ENCODE measurements around the gene GAS7.
"Not testable (repeated sequence)": the region's sequence is repeated elsewhere in the genome, so short reads cannot be mapped to it uniquely, and the experiment has no call there.

Gene GAS7

DNA sequence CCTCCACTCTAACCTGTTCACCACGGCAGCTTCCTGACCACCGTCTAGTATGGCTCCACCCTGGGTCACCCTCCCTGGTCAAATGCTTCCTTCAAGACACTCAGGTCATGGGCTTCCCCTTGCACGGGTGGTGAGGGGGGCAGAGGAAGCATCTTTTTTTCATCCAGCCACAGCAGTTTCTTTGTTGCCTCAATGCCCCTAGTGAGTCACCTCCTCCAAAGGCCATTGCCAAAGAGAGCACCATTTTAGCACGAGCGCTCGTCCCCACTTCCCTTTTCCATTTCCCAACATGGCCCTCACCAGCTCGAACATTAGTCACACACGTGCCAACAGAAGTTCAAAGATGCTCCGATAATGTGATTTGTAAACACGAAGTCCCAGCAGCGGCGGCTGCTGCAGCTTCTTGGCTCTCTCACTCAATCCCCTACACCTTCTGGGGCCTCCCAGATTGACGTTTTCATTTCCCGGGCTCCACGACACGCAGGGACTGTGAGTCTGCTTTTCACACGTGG is 134.6 kb downstream of the GAS7 start:
- no peak for DNase-seq (ENCODE audit: low read depth)
- H3K9ac ChIP-seq (ENCODE audit: low read length) = no peak overlapping the region

DNA sequence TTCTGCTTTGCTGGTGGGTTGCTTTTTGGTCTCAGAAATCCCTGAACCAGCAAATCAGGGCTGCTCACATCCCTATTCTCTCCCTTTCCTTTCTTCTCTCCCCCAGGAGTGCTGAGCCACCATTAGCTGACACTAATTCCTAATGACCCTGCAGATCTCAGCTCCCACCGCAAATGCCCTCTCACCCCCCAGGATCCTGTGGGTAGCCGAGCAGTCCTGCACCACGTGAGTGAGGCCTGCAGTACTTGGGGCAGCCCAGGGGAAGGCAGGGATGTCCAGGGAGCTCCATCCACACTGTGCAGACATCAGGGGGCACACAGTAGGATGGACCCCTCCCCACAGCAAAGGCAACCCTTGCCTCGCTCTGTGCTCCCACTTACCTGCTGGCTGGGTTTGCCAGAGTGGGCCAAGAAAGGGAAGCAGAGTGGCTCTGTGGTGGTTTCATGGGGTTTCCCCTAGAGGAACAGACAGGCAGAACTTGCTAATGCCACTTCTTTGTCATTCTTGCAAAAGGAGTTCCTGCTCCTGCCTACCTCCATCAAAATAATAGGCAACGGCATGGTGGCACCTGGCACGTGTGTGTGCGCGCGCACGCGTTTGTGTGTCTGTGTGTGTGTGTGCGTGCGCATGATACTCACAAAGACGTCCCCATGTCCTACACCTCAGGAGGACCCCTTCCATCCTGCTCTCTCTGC is 135.6 kb downstream of the GAS7 start:
- Histone ChIP-seq H3K4me1 (ENCODE audit: control insufficient read depth, insufficient read depth, low read length) (peaks cover 28% of the 10 kb centered on the region), H3K36me3 (ENCODE audit: control insufficient read depth, insufficient read depth, low read length, severe bottlenecking) (no peaks in the 10 kb centered on the region), H3K27me3 (replicated peaks; ENCODE audit: control insufficient read depth, insufficient read depth, low read length) (no peaks in the 10 kb centered on the region), H3K4me3 (ENCODE audit: low read length) (no peak overlapping the region), H3K9ac (ENCODE audit: low read length) (no peak overlapping the region), H3K9me3 (ENCODE audit: control insufficient read depth, low read length) (peaks cover 5% of the 10 kb centered on the region)
- no peak for DNase-seq (ENCODE audit: low read depth)

More for the DNA sequence above, 134.6 kb downstream of the GAS7 start:
- H3K4me3 ChIP-seq (ENCODE audit: low read length) = no peak overlapping the region
- H3K36me3 ChIP-seq (ENCODE audit: control insufficient read depth, insufficient read depth, low read length, severe bottlenecking) = no peaks in the 10 kb centered on the region
- H3K9me3 ChIP-seq (ENCODE audit: control insufficient read depth, low read length) = peaks cover 5% of the 10 kb centered on the region
- H3K27me3 ChIP-seq (replicated peaks; ENCODE audit: control insufficient read depth, insufficient read depth, low read length) = no peaks in the 10 kb centered on the region
- peaks cover 24% of the 10 kb centered on the region for H3K4me1 ChIP-seq (ENCODE audit: control insufficient read depth, insufficient read depth, low read length)

DNA sequence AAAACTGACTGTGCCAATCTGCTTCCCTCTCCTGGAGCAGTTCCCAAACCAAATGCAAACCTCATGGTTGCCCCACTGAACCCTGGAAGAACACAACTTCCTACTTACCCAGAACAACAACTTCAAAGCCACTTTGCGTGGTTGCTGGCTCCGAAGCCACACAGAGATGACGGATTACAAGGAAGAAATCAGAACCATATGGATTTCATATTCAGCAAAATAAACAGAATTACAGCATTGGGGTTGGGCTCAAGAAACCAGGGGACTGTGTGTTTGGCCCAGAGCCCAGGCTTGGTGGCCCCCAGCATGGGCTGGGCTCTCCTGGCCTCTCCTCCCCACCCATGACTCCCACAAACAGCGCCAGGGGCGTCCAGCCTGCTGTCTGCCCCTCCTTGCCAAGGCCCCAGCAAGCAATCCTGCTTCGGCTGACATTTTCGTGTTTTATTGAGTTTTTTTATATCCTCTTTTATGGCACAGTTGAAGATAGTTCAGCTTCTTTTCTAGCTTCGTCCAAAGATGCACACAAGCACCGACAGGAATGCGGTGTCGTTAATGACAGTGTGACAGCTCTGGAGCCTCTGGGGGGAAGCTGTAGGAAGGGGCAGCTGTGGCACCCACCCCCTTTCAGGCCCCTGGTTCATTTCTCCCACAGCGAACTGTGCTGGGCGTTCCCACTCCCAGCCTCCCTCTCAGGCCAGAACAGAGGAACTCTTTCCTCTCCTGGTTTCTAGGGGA is 137.1 kb downstream of the GAS7 start:
- H3K9me3 ChIP-seq (ENCODE audit: control insufficient read depth, low read length) = peaks cover 5% of the 10 kb centered on the region
- H3K4me1 ChIP-seq (ENCODE audit: control insufficient read depth, insufficient read depth, low read length) = peaks cover 28% of the 10 kb centered on the region
- no peaks in the 10 kb centered on the region for H3K27me3 ChIP-seq (replicated peaks; ENCODE audit: control insufficient read depth, insufficient read depth, low read length)
- peak overlapping the region; percentile 17 for H3K4me3 ChIP-seq (ENCODE audit: low read length)
- peak; percentile 95 for DNase-seq (ENCODE audit: low read depth)
- H3K36me3 ChIP-seq (ENCODE audit: control insufficient read depth, insufficient read depth, low read length, severe bottlenecking) = no peaks in the 10 kb centered on the region
- H3K9ac ChIP-seq (ENCODE audit: low read length) = peak overlapping the region; percentile 39

DNA sequence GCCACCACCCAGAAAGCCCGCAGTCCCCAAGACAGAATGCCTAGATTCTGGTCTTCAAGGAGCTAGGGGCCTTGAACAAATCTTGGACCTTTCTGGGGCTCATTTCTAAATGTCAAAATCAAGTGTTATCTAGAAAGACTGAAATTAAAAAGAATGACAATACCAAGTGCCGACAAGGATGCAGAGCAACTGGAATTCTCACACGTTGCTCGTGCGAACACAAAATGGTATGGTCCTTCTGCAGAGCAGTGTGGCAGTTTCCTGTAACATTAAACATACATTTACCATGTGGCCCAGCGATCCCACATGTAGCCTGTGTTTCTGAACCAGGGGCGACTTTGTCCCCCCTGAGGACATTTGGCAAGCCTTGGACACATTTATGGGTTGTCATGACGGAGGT is 137.9 kb downstream of the GAS7 start:
- no peak for DNase-seq (ENCODE audit: low read depth)
- Histone ChIP-seq H3K27me3 (replicated peaks; ENCODE audit: control insufficient read depth, insufficient read depth, low read length) (no peaks in the 10 kb centered on the region), H3K36me3 (ENCODE audit: control insufficient read depth, insufficient read depth, low read length, severe bottlenecking) (no peaks in the 10 kb centered on the region), H3K9me3 (ENCODE audit: control insufficient read depth, low read length) (peaks cover 5% of the 10 kb centered on the region), H3K4me3 (ENCODE audit: low read length) (no peak overlapping the region), H3K9ac (ENCODE audit: low read length) (peak overlapping the region; percentile 39), H3K4me1 (ENCODE audit: control insufficient read depth, insufficient read depth, low read length) (peaks cover 28% of the 10 kb centered on the region)

DNA sequence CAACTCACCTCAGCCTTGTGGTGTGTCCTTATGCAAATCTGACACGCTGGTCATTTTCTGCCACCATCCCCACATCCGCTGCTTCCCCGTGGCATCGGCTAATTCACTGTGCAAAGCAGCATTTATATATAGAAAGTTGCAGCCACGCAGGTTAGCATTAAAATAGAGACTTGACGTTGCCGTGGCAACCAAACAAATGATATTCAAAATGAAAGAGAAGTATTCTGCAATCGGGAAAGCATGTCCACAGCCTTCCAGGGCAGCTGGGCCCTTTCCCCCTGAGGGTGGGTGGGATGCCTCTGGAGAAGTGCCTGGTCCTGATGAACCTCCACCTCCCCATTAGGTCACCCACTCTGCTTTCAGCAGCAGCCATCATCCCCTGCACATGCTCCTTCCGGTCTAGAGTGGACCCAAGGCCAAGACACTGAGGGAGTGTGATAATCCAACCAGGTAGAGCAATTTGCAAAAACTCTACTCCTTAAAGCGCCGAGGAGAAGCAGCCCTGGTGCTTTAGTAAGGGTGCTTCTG is 138.7 kb downstream of the GAS7 start:
- H3K27me3 ChIP-seq (replicated peaks; ENCODE audit: control insufficient read depth, insufficient read depth, low read length) = no peaks in the 10 kb centered on the region
- no peak overlapping the region for H3K9ac ChIP-seq (ENCODE audit: low read length)
- no peak overlapping the region for H3K4me3 ChIP-seq (ENCODE audit: low read length)
- H3K9me3 ChIP-seq (ENCODE audit: control insufficient read depth, low read length) = no peaks in the 10 kb centered on the region
- DNase-seq (ENCODE audit: low read depth) = peak; percentile 50
- H3K36me3 ChIP-seq (ENCODE audit: control insufficient read depth, insufficient read depth, low read length, severe bottlenecking) = no peaks in the 10 kb centered on the region
- peaks cover 28% of the 10 kb centered on the region for H3K4me1 ChIP-seq (ENCODE audit: control insufficient read depth, insufficient read depth, low read length)

DNA sequence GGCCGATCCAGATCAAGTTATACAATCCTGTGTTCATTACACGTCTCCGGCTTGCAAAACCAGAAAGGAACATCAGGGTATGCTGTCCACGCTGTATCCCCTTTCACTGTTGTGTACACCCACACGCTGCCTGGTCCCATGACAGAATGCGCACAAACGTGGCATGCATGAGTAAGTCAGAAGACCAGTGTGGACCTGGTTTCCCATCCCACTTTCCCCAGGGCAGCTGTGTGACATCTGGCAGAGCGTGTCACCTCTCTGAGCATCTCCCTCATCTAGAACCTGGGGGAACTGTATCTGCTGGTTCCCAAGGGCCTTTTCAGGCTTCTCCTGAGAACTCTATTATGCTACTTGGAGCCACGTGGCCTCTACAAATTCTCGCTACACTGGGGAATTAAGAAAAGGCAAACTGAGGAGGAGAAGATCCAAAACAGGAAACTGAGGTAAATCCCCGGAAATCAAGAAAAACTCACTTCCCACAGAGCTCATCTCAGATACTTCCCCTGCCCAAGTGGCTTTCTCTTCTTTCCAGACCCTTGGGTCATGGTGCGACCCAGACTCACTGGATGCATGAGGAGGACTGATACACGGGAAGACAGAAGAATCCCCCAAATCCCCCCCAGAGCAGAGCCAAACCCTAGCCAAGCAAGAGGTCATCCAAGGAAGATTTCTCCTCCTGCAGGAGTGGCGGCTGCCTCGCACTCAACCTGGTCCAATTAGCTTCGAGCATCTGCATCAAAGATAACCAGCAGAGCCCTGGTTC is 139.3 kb downstream of the GAS7 start:
- Histone ChIP-seq H3K9me3 (ENCODE audit: control insufficient read depth, low read length) (no peaks in the 10 kb centered on the region), H3K4me3 (ENCODE audit: low read length) (no peak overlapping the region), H3K36me3 (ENCODE audit: control insufficient read depth, insufficient read depth, low read length, severe bottlenecking) (no peaks in the 10 kb centered on the region), H3K4me1 (ENCODE audit: control insufficient read depth, insufficient read depth, low read length) (peaks cover 31% of the 10 kb centered on the region), H3K9ac (ENCODE audit: low read length) (no peak overlapping the region), H3K27me3 (replicated peaks; ENCODE audit: control insufficient read depth, insufficient read depth, low read length) (no peaks in the 10 kb centered on the region)
- DNase-seq (ENCODE audit: low read depth) = no peak

DNA sequence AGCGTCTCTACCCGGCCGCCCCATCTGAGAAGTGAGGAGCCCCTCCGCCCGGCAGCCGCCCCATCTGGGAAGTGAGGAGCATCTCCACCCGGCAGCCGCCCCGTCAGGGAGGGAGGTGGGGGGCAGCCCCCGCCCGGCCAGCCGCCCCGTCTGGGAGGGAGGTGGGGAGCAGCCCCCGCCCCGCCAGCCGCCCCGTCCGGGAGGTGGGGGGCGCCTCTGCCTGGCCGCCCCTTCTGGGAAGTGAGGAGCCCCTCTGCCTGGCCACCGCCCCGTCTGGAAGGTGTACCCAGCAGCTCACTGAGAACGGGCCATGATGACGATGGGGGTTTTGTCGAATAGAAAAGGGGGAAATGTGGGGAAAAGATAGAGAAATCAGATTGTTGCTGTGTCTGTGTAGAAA is 140.9 kb downstream of the GAS7 start:
- not testable (repeated sequence) for H3K27me3 ChIP-seq (replicated peaks; ENCODE audit: control insufficient read depth, insufficient read depth, low read length); H3K9me3 ChIP-seq (ENCODE audit: control insufficient read depth, low read length); H3K4me3 ChIP-seq (ENCODE audit: low read length); DNase-seq (ENCODE audit: low read depth); H3K9ac ChIP-seq (ENCODE audit: low read length); H3K36me3 ChIP-seq (ENCODE audit: control insufficient read depth, insufficient read depth, low read length, severe bottlenecking)
- H3K4me1 ChIP-seq (ENCODE audit: control insufficient read depth, insufficient read depth, low read length) = peaks cover 34% of the 10 kb centered on the region

DNA sequence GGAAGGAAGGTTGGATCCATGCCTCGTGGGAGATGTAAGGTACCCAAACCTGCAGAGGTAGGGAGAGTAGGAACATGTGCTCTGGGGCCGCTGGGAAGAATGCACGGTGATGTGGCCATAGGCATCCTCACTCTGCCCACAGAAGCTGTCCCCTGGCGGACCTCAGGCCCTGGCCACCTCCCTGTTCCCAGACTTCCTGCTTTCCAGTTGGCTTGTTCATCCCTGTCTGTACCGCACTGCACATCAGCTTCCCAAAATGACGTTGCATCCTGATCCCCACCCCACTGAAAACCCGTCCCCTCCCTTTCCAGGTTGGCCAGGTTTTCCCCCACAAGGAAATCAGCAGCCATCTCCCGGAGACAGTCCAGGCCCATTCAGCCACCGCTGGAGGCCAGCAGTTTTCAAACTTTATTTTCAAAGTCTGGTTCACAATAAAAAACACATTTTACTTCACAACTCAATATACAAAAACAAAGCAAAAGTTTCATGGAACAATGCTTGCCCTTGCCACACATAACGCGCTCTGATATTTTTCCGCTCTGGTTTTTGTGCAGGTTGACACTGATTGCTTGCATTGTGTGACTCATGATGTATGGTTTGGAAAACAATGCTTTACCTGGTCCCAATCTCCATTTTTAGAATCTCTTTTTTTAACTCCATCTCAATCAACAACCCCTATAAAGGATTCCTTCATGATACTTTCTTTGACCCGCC is 143.0 kb downstream of the GAS7 start:
- Histone ChIP-seq H3K4me1 (ENCODE audit: control insufficient read depth, insufficient read depth, low read length) (peaks cover 29% of the 10 kb centered on the region), H3K27me3 (replicated peaks; ENCODE audit: control insufficient read depth, insufficient read depth, low read length) (no peaks in the 10 kb centered on the region), H3K9me3 (ENCODE audit: control insufficient read depth, low read length) (no peaks in the 10 kb centered on the region), H3K36me3 (ENCODE audit: control insufficient read depth, insufficient read depth, low read length, severe bottlenecking) (no peaks in the 10 kb centered on the region), H3K4me3 (ENCODE audit: low read length) (no peak overlapping the region), H3K9ac (ENCODE audit: low read length) (no peak overlapping the region)
- DNase-seq (ENCODE audit: low read depth) = no peak

DNA sequence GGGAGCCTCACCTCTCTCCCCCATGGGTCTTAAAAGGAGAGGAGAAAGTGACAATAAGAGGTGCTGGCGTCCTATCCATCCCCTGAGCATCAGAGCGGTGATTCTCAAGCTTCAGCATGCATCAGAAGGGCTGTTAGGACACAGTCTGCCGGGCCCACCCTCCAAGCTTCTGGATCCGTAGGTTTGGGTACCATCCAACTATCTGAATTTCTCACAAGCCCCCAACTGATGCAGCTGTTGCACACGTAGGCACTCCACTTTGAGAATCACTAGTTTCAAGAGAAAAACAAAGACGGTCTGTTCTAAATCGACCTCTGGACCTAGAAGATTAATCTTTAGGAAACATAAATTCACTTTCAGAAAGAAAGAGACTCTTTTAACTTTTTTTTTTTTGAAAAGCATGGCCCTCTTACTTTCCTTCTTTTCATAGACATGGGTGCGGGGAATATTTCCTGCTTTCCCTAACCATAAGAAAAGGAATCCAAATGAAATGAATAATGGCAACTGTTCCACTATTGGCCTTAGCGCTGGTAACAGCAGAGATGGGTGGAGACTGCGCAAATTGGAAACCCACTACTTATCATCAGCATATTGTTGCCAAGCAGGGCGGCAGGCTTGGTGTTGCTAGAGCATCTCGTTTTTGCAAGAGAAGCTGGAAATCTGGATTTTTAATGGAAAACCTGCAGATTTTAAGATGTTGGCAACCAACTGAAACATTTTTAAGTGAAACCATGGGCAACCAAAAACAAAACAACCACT is 144.4 kb downstream of the GAS7 start:
- no peak overlapping the region for H3K4me3 ChIP-seq (ENCODE audit: low read length)
- no peaks in the 10 kb centered on the region for H3K9me3 ChIP-seq (ENCODE audit: control insufficient read depth, low read length)

DNA sequence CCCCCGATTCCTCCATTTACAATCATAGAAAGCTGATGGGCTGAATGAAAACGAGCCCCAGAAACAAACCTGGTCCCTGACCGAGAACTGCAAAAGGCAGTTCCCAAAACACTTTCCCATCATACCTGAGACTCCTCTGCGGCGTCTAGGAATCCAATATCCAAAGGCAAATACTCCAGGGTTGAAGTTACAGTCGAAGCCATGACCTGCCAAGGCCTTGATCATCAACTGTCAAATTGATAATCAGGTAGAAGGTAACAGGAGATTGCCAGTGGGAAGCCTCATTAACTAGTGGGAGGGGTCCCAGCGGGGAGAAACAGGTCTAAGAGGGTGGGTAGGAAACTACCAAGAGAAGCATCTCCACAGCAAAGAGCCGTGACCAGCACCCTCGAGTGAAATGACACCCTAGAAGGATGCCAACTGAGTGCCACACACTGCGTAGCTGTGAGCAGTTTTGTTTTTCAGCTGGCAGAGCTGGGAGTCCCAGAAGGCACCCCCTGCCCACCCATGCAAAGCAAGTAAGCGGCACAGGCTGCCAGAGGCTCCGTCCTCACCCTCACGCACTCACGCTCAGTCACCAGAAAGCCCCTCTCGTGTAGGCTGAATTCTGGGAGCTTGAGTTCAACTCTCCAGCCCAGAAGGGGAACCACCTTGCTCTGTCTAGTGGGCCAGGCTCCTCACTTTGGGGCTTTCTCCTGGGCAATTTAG is 146.1 kb downstream of the GAS7 start:
- no peaks in the 10 kb centered on the region for H3K36me3 ChIP-seq (ENCODE audit: control insufficient read depth, insufficient read depth, low read length, severe bottlenecking)
- no peak for DNase-seq (ENCODE audit: low read depth)

More for the DNA sequence above, 144.4 kb downstream of the GAS7 start:
- Histone ChIP-seq H3K9ac (ENCODE audit: low read length) (peak overlapping the region; percentile 28), H3K27me3 (replicated peaks; ENCODE audit: control insufficient read depth, insufficient read depth, low read length) (no peaks in the 10 kb centered on the region), H3K4me1 (ENCODE audit: control insufficient read depth, insufficient read depth, low read length) (peaks cover 27% of the 10 kb centered on the region), H3K36me3 (ENCODE audit: control insufficient read depth, insufficient read depth, low read length, severe bottlenecking) (no peaks in the 10 kb centered on the region)
- DNase-seq (ENCODE audit: low read depth) = no peak

More for the DNA sequence above, 146.1 kb downstream of the GAS7 start:
- Histone ChIP-seq H3K4me3 (ENCODE audit: low read length) (no peak overlapping the region), H3K9me3 (ENCODE audit: control insufficient read depth, low read length) (no peaks in the 10 kb centered on the region), H3K4me1 (ENCODE audit: control insufficient read depth, insufficient read depth, low read length) (peaks cover 23% of the 10 kb centered on the region), H3K9ac (ENCODE audit: low read length) (no peak overlapping the region), H3K27me3 (replicated peaks; ENCODE audit: control insufficient read depth, insufficient read depth, low read length) (no peaks in the 10 kb centered on the region)

Data from adipocyte (in vitro differentiated cells).